Stimulated activated CD4-positive, alpha-beta T cell treated with anti-CD3 and anti-CD28 coated beads, Interleukin-12 subunit alpha, Interleukin-12 subunit beta, amount 100 ng/mL, for 24 hours (primary cell): Measurements from ENCODE around the gene MAPK8IP2.
"Not testable (repeated sequence)": the region's sequence is repeated elsewhere in the genome, so short reads cannot be mapped to it uniquely, and the experiment has no call there.

ENCODE experiments used
- DNase-seq, 2 experiments: peaks; one replicate each; pipeline ENCODE4 v3.0.0-alpha.2; 2020; ENCODE audit warnings: low read depth in 2 of 2

Gene MAPK8IP2

DNA sequence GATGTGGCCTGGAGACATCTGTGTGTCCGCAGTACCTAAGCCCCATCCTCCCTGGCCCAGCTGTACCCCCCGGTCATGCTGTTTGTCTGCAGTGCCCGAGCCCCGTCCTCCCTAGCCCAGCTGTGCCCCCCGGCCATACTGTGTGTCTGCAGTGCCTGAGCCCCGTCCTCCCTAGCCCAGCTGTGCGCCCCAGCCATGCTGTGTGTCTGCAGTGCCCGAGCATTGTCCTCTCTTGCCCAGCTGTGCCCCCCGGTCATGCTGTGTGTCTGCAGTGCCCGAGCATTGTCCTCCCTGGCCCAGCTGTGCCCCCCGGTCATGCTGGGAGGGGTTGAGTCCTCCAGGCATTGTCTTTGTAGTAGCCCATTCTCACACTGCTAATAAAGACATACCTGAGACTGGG lies 35.0 kb downstream of the MAPK8IP2 start:
- DNase-seq = no peak

DNA sequence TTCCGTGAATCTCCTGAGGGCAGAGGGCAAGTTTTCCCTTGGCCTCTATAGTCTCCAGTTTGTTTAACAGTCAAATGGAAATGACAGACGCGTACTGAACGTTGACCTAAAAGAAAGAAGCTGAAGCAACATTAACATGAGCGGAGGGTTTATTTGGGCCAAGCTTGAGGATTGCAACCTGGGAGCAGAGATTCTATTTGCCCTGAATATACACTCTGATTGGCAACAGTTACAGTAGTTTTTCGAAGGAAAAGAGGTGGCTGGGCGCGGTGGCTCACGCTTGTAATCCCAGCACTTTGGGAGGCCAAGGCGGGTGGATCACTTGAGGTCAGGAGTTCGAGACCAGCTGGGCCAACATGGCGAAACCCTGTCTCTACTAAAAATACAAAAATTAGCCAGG lies 39.7 kb downstream of the MAPK8IP2 start:
- not testable (repeated sequence) for DNase-seq

DNA sequence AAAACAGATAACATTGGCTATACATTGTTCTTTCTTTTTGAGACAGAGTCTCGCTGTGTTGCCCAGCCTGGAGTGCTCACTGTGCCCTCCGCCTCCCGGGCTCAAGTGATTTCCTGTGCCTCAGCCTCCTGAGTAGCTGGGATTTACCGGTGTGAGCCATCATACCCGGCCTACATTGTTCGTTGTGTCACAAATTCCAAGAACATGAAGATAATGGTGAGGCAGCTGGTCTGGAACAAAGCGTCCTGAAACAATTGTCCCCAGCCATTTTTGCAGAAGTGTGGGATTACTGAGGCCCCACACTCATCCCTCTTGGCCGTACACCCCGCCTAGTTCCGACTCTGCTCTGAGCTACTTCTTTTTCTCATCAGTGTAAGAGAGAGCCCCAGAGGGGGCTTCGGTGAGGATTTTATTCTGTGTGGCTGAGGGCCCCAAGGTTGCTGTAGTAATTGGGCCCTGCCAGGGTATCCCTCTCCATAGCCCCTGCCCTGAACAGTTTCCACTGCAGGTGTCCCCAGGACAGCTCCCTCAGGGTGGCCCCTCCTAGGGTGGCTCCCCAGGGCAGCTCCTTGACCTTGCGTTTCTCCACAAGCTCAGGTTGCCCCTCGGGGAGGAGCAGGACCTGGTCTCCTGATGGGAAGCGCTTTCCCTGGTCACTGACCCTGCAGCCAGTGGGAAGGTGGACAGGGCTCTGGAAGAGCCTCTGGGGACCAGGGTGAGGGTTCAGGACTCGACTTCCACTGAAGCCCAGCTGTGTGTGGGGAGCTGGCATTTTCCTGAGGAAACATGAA lies 40.5 kb downstream of the MAPK8IP2 start:
- DNase-seq = no peak

DNA sequence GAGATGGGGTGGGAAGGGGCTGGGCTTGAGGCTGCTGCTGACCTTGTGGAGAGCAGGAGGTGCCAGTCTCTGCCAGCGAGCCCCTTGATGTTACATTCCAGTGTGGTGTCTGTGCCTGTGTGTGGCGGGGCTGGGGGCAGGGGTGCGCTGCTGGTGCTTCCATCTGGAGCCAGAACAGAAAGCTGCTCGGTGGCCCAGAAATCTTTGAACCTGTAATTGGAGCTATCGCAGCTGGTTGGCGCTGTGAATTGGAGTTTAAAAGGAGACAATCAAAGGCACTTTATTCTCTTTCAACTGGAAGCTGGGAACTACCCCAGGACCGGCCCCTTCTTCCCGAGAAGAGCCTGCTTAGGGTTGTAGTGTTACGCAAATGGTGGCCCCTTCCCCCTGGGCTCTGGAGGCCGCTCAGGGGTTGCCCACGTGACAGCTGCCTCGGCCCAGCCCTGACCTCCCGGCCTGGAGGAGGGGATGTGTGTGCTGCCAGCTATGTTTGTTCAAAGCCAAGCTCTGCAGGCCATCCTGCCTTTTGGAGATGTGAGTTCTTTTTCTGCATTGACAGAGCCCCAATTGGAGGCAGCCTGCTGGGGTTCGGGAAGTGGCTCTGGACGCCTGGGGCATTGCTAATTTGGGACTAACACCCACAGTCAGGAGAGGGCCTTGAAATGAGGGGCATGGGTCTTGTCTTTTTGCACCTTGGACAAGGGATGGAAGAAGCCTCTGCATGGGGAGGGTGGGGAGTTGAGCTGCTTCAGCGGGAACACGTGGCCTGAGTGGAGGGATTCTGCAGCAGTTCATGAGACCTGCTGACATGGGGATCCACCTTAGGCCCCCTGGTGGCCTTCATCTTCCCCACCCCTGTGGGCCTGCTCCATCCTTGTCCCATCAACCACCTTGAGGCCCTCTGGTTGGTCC lies 41.4 kb downstream of the MAPK8IP2 start:
- DNase-seq = no peak

DNA sequence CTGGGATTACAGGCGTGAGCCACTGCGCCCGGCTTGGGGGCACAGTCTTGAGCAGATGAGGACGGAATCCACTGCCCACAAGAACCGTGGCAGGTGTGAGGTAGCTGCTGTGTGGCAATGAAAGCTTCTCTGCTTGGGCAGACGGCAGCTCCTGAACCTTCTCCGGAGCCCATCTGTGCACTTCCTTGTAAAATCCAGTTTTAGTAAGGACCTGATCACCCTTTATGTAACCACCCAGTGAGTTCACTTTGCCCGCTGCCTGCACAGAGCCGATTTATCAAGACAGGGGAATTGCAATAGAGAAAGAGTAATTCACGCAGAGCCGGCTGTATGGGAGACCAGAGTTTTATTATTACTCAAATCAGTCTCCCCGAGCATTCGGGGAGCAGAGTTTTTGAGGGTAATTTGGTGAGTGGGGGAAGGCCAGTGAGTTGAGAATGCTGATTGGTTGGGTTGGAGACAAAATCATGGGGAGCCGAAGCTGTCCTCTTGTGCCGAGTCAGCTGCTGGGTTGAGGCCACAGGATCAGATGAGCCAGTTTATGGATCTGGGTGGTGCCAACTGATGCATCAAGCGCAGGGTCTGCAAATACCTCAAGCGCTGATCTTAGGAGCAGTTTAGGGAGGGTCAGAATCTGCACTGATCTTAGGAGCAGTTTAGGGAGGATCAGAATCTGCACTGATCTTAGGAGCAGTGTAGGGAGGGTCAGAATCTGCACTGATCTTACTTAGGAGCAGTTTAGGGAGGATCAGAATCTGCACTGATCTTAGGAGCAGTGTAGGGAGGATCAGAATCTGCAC lies 42.6 kb downstream of the MAPK8IP2 start:
- not testable (repeated sequence) for DNase-seq

DNA sequence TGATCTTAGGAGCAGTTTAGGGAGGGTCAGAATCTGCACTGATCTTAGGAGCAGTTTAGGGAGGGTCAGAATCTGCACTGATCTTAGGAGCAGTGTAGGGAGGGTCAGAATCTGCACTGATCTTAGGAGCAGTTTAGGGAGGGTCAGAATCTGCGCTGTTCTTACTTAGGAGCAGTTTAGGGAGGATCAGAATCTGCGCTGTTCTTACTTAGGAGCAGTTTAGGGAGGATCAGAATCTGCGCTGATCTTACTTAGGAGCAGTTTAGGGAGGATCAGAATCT lies 43.2 kb downstream of the MAPK8IP2 start:
- not testable (repeated sequence) for DNase-seq

DNA sequence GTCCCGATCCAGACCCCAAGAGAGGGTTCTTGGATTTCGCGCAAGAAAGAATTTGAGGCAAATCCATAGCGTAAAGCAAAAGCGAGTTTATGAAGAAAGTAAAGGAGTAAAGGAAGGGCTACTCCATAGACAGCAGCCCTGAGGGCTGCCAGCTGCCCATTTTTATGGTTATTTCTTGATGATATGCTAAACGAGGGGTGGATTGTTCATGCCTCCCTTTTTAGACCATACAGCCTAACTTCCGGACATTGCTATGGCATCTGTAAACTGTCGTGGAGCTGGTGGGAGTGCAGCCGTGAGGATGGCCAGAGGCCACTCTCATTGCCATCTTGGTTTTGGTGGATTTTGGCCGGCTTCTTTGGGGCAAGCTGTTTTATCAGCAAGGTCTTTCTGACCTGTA lies 52.7 kb downstream of the MAPK8IP2 start:
- no peak for DNase-seq

DNA sequence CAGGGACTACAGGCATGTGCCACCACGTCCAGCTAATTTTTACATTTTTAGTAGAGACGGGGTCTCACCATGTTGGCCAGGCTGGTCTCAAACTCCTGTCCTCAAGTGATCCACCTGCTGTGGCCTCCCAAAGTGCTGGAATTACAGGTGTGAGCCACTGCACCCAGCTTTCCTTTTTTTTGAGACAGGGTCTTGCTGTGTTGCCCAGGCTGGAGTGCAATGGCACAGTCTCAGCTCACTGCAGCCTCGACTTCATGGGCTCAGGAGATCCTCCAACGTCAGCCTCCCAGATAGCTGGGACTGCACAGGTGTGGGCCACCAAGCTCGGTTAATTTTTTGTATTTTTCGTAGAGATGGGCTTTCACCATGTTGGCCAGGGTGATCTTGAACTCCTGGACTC lies 54.1 kb downstream of the MAPK8IP2 start:
- DNase-seq = not testable (repeated sequence)

DNA sequence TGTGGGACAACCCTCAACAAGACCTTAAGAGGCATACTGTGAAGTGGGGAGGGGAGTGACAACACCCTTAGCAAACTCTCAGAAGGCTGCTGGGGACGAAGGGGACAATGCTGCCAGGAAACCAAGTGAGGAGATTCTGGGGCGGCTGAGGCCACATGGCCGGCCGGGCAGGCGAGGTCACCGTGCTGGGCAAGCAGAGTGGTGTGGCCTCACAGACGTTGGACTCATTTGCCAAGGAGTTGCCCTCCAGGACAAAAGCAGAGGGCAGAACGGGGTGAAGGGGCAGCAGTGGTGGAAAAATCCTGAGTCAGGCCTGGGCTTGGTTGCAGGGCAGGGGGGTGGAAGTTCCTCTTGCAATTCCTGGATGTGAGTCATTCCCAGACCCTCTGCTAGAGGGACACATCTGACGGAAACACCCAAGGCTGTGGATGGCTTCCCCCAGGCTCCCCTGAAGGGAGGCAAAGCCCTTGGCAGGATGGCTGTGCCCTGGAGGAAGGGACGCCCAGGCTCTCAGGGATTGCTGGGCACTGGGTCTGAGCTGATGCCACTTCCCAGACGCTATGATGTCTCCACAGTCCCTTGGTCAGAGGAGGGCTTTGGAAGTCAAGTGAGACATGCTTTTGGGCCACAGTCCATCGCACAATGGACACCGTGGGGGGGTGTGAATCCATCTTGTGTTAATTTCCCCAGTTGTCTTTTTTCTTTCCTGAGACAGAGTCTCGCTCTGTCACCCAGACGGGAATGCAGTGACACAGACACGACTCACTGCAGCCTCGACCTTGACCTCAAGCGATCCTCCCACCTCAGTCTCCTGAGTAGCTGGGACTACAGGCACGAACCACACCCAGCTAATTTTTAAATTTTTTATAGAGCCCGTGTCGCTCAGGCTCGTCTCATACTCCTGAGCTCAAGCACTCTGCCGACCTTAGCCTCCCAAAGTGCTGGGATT lies 55.8 kb downstream of the MAPK8IP2 start:
- no peak for DNase-seq

DNA sequence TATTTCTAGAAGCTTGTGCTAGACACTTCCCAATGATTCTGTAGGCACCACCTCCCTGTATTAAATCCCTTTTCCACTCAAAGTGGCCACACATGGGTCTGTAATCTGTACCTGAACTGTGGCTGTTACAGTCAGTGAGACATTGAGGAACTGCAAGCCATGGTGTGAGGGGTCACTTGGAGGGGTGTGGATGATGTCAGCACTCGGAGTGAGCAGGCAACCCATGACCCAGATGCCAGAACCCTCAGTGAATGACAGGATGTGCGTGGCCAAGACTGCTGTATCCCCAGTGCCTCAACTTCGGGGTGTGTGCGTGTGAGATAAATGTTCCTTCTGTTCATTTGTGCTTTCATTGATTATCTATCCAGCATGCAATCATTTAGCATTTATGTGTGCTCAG lies 57.3 kb downstream of the MAPK8IP2 start:
- DNase-seq = no peak

DNA sequence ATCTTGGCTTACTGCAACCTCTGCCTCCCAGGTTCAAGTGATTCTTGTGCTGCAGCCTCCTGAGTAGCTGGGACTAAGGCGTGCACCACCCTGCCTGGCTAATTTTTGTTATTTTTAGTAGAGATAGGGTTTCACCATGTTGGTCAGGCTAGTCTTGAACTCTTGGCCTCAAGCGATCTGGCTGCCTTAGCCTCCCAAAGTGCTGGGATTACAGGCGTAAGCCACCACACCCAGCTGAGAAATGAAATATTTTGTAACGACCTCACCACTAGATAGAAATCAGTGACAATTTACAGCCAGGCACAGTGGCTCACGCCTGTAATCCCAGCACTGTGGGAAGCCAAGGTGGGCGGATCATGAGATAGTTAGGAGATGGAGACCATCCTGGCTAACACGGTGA lies 59.1 kb downstream of the MAPK8IP2 start:
- DNase-seq = not testable (repeated sequence)

DNA sequence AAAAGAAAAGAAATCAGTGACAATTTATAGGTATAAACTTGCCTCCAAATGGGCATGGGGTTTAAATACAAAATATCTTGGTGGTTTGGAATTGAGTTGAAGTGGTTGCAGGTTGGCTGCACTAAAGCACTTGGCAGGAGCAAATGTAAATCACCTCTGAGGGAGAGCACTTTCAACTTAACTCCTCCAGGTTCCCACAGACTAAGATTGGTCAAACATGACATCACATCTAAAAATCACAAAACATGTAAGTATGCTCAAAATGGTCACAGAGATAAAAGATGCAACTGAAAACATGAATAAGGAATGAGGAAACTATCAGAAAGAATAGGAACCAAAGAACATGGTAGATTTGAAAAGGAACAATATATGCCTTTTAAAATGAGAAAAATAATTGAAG lies 59.7 kb downstream of the MAPK8IP2 start:
- no peak for DNase-seq
